Skeletal muscle tissue (tissue), 4 donors: ENCODE results near the gene JMJD8. TPM values are rescaled to one million over a fixed set of nuclear protein-coding genes. Genes with fewer than 3 reads are reported as not detected.

Experiments used
- H3K27ac ChIP-seq: one replicate; pipeline ENCODE4 v1.7.0; 2013; ENCODE audit warnings: mild to moderate bottlenecking, low read depth, low read length, inconsistent platforms
- H3K27me3 ChIP-seq, 3 donors: one replicate each; pipeline ENCODE4 v1.7.0; 2013; ENCODE audit warnings: low read length in 3 of 3; ENCODE audit not compliant: control insufficient read depth in 3 of 3, insufficient read depth in 3 of 3
- H3K36me3 ChIP-seq, 3 donors: one replicate each; pipeline ENCODE4 v1.7.0; 2013; ENCODE audit warnings: low read length in 3 of 3; ENCODE audit not compliant: control insufficient read depth in 3 of 3, insufficient read depth in 3 of 3
- H3K4me1 ChIP-seq, 3 donors: one replicate each; pipeline ENCODE4 v1.7.0; 2013; ENCODE audit warnings: low read length in 3 of 3, mild to moderate bottlenecking in 3 of 3; ENCODE audit not compliant: control insufficient read depth in 3 of 3, insufficient read depth in 3 of 3
- H3K4me3 ChIP-seq, 3 donors: one replicate each; pipeline ENCODE4 v1.7.0; 2013; ENCODE audit warnings: low read length in 3 of 3
- H3K9ac ChIP-seq, 3 donors: one replicate each; pipeline ENCODE4 v1.7.0; 2013; ENCODE audit warnings: low read length in 3 of 3, mild to moderate bottlenecking in 3 of 3, moderate library complexity in 2 of 3, low read depth in 1 of 3
- H3K9me3 ChIP-seq, 3 donors: one replicate each; pipeline ENCODE4 v1.7.0; 2013; ENCODE audit warnings: low read length in 3 of 3; ENCODE audit not compliant: control insufficient read depth in 3 of 3
- total RNA-seq: library from RNA; depleted of rRNA; stranded (reverse); fragments of >200 nt; gene quantifications from one replicate; pipeline ENCODE4 v1.2.3, GENCODE V29; 2014
- donor health status: Osteomylitis.

JMJD8 gene
- total RNA-seq, 1 donor from 2014 or later = 13.0 TPM

GRCh38 chr16:672851-673250 lies 11.3 kb downstream of the JMJD8 start:
- H3K9ac ChIP-seq = no peak overlapping the region
- H3K36me3 ChIP-seq = peaks cover 32 to 40% (median 37%) of the 10 kb centered on the region in 3 donors
- H3K9me3 ChIP-seq = no peaks in the 10 kb centered on the region
- peaks cover 0 to 16% (median 7%) of the 10 kb centered on the region in 3 donors for H3K27me3 ChIP-seq
- H3K27ac ChIP-seq = no peak overlapping the region
- peaks cover 12 to 19% (median 17%) of the 10 kb centered on the region in 3 donors for H3K4me1 ChIP-seq
- H3K4me3 ChIP-seq = no peak overlapping the region

GRCh38 chr16:672371-672770 lies 11.8 kb downstream of the JMJD8 start:
- no peak overlapping the region for H3K4me3 ChIP-seq
- no peak overlapping the region for H3K27ac ChIP-seq
- no peaks in the 10 kb centered on the region for H3K9me3 ChIP-seq
- H3K36me3 ChIP-seq = peaks cover 32 to 40% (median 37%) of the 10 kb centered on the region in 3 donors
- no peak overlapping the region for H3K9ac ChIP-seq
- peaks cover 0 to 15% (median 7%) of the 10 kb centered on the region in 3 donors for H3K27me3 ChIP-seq
- H3K4me1 ChIP-seq = peaks cover 16 to 23% (median 21%) of the 10 kb centered on the region in 3 donors

- no peaks in the 10 kb centered on the region for H3K9me3 ChIP-seq
- H3K27ac ChIP-seq = no peak overlapping the region
- H3K4me1 ChIP-seq = peaks cover 19 to 27% (median 25%) of the 10 kb centered on the region in 3 donors
- H3K4me3 ChIP-seq = no peak overlapping the region
- peaks cover 32 to 40% (median 37%) of the 10 kb centered on the region in 3 donors for H3K36me3 ChIP-seq
- H3K9ac ChIP-seq = no peak overlapping the region
- H3K27me3 ChIP-seq = peaks cover 0 to 12% (median 7%) of the 10 kb centered on the region in 3 donors
Measured at GRCh38 chr16:671353-672131, 12.6 kb downstream of the JMJD8 start.

GRCh38 chr16:670485-671352 lies 13.4 kb downstream of the JMJD8 start:
- Histone ChIP-seq H3K9me3 (no peaks in the 10 kb centered on the region), H3K4me3 (no peak overlapping the region), H3K27me3 (peaks cover 0 to 7% (median 7%) of the 10 kb centered on the region in 3 donors), H3K36me3 (peaks cover 32 to 40% (median 37%) of the 10 kb centered on the region in 3 donors), H3K9ac (no peak overlapping the region), H3K4me1 (peaks cover 19 to 27% (median 24%) of the 10 kb centered on the region in 3 donors), H3K27ac (no peak overlapping the region)

GRCh38 chr16:669666-670065 lies 14.5 kb downstream of the JMJD8 start:
- no peak overlapping the region for H3K4me3 ChIP-seq
- peaks cover 16 to 20% (median 18%) of the 10 kb centered on the region in 3 donors for H3K4me1 ChIP-seq
- peaks cover 0 to under 1% (median 0%) of the 10 kb centered on the region in 3 donors for H3K27me3 ChIP-seq
- no peak overlapping the region for H3K27ac ChIP-seq
- H3K36me3 ChIP-seq = peaks cover 32 to 40% (median 37%) of the 10 kb centered on the region in 3 donors
- H3K9ac ChIP-seq = peak overlapping the region in 2 of 3 donors; percentile 3 to 82
- no peaks in the 10 kb centered on the region for H3K9me3 ChIP-seq

GRCh38 chr16:668519-669171 lies 15.5 kb downstream of the JMJD8 start:
- Histone ChIP-seq H3K9ac (peak overlapping the region; percentile 81 to 90 (median 82)), H3K4me3 (peak overlapping the region; percentile 68 to 83 (median 81)), H3K27ac (peak overlapping the region; percentile 69), H3K9me3 (no peaks in the 10 kb centered on the region), H3K27me3 (no peaks in the 10 kb centered on the region), H3K36me3 (peaks cover 32 to 40% (median 34%) of the 10 kb centered on the region in 3 donors), H3K4me1 (peaks cover 16 to 20% (median 17%) of the 10 kb centered on the region in 3 donors)

GRCh38 chr16:667780-668518 lies 16.2 kb downstream of the JMJD8 start, which contains the start of gene RHOT2:
Gene RHOT2 (plus strand): TSS chr16:668132. CDS start chr16:668200, 68 bp downstream.
- H3K4me3 ChIP-seq = peak within 1 kb of the TSS; percentile 68 to 83 (median 81)
- H3K4me1 ChIP-seq = peaks cover 16 to 20% (median 17%) of the 10 kb centered on the region in 3 donors
- peak within 1 kb of the TSS; percentile 81 to 90 (median 88) for H3K9ac ChIP-seq
- H3K9me3 ChIP-seq = no peaks in the 10 kb centered on the region
- H3K27ac ChIP-seq = peak within 1 kb of the TSS; percentile 69
- no peaks in the 10 kb centered on the region for H3K27me3 ChIP-seq
- H3K36me3 ChIP-seq = peaks cover 27 to 38% (median 28%) of the 10 kb centered on the region in 3 donors

- H3K4me3 ChIP-seq = peak overlapping the region; percentile 50 to 81 (median 51)
- H3K4me1 ChIP-seq = peaks cover 16 to 20% (median 17%) of the 10 kb centered on the region in 3 donors
- H3K27ac ChIP-seq = peak overlapping the region; percentile 69
- no peaks in the 10 kb centered on the region for H3K27me3 ChIP-seq
- peaks cover 20 to 31% (median 21%) of the 10 kb centered on the region in 3 donors for H3K36me3 ChIP-seq
- H3K9me3 ChIP-seq = no peaks in the 10 kb centered on the region
- H3K9ac ChIP-seq = peak overlapping the region; percentile 72 to 88 (median 83)
Measured at GRCh38 chr16:667113-667779, 16.9 kb downstream of the JMJD8 start.
